DOHH2 (cell line): ENCODE results near the gene SLC66A2.

Experiments used
- EZH2phosphoT487 ChIP-seq: fragments of 200-600 bp; sonication (generic); IDR thresholded peaks from 2 replicates; pipeline ENCODE4 v1.6.1; 2017; ENCODE audit warnings: borderline replicate concordance, mild to moderate bottlenecking, antibody characterized with exemption, low read length, moderate library complexity, mixed read lengths
- TF ChIP-seq, protein P1 (sequence below): fragments of 200-600 bp; sonication (generic); IDR thresholded peaks from one replicate; pipeline ENCODE4 v1.5.1; 2014; ENCODE audit warnings: antibody characterized with exemption, mild to moderate bottlenecking, low read depth, low read length; ENCODE audit not compliant: poor library complexity, severe bottlenecking

DNA sequence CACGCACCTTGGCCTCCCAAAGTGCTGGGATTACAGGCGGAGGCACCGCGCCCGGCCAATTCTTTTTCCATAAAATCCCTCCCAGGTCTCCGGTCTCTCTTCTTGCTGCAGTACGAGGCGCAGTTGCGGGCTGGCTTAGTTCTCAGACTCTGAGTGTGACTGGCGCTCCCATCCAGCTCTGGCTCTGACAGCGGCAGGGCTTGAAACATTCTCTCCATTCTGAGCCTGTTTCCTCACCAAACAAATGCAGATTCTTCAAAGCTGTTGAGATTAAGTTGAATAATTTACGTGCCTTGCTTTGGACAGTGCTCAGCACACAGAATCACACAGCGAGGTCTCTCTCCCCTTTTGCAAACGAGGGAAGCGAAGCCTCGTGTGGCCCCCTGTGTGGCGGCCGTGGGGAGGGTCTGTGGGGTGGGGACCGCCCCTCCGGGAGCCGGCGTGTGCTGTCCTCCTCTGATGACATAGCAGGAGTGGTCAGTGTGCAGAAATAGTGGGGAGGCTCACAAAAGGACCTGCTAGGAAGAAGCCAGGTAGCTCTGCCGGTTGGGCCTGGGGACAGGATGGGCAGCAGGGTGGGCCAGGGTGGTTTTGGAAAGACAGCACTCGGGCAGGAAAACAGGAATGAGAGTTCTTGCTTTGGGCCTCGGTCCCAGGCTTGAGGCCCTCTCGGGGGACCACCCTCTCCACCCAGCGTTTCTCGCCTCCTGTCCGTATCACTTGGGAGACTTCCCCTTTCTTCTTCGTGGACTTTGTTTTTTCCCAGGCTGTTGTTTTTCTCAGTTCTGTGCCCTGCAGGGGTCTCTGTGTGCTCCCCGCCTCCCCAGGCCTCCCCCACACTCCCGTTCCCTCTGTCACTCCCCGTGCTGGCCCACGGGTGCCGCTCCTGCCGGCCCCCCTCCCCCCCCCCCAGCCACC is 78.7 kb downstream of the SLC66A2 start:
- TF ChIP-seq, protein P1, sequence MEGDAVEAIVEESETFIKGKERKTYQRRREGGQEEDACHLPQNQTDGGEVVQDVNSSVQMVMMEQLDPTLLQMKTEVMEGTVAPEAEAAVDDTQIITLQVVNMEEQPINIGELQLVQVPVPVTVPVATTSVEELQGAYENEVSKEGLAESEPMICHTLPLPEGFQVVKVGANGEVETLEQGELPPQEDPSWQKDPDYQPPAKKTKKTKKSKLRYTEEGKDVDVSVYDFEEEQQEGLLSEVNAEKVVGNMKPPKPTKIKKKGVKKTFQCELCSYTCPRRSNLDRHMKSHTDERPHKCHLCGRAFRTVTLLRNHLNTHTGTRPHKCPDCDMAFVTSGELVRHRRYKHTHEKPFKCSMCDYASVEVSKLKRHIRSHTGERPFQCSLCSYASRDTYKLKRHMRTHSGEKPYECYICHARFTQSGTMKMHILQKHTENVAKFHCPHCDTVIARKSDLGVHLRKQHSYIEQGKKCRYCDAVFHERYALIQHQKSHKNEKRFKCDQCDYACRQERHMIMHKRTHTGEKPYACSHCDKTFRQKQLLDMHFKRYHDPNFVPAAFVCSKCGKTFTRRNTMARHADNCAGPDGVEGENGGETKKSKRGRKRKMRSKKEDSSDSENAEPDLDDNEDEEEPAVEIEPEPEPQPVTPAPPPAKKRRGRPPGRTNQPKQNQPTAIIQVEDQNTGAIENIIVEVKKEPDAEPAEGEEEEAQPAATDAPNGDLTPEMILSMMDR = no peak
- no peak for TF ChIP-seq EZH2phosphoT487
